Measurements from ENCODE around the gene RBM20. TPM values are rescaled to one million over a fixed set of nuclear protein-coding genes. Genes with fewer than 3 reads are reported as not detected.

The RBM20 gene
- total and polyA plus RNA-seq, 7 donors, result 0.23 to 7.8 (median 5.4) TPM; not detected in 1

DNA sequence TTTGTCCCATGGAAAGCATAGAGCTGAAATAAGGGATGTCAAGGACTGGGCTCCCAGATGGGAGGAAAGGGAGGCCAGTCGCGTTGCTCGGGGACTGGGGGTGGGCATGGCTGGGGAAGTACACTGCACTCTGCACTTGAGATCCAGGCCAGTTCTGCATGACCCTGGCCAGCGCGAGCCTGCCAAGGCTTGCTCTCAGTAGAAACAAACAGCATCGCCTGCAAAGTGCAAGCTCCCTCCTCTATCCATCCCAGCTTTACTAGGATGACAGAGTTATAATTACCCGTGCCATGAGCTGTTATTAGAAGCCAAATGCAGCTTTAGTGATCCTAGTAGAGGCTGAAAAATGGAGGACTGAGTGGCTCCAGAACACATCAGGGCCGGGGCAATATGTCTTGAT is 183.7 kb downstream of the RBM20 start:
- Histone ChIP-seq H3K9me3 (no peaks in the 10 kb centered on the region), H3K36me3 (no peaks in the 10 kb centered on the region), H3K4me1 (peaks cover 0 to 72% (median 72%) of the 10 kb centered on the region in 4 donors), H3K4me3 (no peak overlapping the region), H3K27me3 (no peaks in the 10 kb centered on the region), H3K27ac (peak overlapping the region; percentile 77 to 90 (median 85))
- intact Hi-C loops (cut with DNase I), result loop anchor here (10.0 kb wide), 1 partner anchor 183 kb away; the partner anchor contains the start of gene RBM20
- TF ChIP-seq EP300 (IDR thresholded peaks at IDR 0.05) (peak in 1 of 4 donors; percentile 20), POLR2AphosphoS5 (IDR thresholded peaks at IDR 0.05) (peak; percentile 32 to 65 (median 58)), POLR2A (IDR thresholded peaks at IDR 0.05) (no peak)
- WGBS, 2 donors, result 77 to 82% methylated on average over 8 of the region's 8 CpGs
- DNase-seq, result peak; percentile 81

DNA sequence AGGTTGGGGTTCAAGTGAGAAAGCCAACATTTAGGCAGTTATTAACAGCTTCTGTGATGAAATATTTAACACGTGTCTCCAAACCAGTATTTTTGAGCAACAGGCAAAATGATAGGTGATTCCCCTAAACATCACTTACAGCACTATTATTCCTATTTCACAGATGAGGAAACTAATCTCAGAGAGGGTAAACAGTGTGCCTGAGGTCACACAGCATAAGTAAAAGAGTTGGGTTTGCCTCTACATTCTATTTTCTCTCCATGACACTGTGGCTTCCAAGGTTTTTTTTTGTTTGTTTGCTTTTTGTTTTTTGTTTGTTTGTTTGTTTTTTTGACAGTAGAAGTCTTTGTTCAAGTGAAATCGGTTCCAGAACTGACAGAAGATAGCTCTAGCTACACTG is 184.4 kb downstream of the RBM20 start:
- intact Hi-C loops (cut with DNase I), result loop anchor here (10.0 kb wide), 1 partner anchor 184 kb away; the partner anchor contains the start of gene RBM20
- no peak for DNase-seq

DNA sequence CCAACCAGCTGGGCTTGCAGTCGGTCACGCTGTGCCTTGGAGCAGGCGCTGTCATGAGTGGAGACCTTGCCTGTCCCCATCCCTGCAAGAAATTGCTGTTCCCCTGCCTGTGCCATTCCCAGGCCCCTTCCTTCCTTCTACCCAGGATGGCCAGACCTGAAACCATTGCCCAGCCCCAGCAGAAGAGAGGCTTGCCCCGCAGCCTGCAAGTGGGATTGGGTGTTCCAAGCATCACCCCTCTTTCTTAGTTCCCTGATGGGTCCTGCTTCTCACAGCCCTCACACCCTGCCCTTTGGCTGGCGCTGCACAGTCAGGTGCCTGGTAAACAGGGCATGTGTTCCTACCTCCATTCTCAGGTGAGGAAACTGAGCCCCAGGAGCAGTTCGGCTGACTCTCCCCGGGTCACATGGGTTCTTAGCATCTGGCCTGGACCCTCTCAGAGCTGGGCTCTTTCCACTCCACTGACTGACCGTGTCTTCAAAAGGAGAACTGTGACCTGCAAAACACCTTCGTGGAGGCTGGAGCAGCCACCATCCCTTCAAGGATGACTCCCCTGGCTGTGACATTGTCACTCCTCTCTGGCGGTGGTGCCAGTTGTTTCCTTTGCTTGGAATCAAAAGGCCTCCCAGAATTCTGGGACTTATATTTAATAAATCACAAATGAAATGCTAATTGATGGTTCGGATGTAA is 185.7 kb downstream of the RBM20 start:
- H3K9me3 ChIP-seq, result no peaks in the 10 kb centered on the region
- peak; percentile 52 for DNase-seq
- no peaks in the 10 kb centered on the region for H3K27me3 ChIP-seq
- H3K27ac ChIP-seq, result peak overlapping the region; percentile 77 to 90 (median 85)
- intact Hi-C loops (cut with DNase I), result loop anchor here (10.0 kb wide), 1 partner anchor 185 kb away; the partner anchor contains the start of gene RBM20
- no peak overlapping the region for H3K4me3 ChIP-seq
- WGBS, 2 donors, result 84 to 86% methylated on average over 11 of the region's 11 CpGs
- H3K36me3 ChIP-seq, result no peaks in the 10 kb centered on the region
- H3K4me1 ChIP-seq, result peaks cover 2 to 68% (median 67%) of the 10 kb centered on the region in 4 donors
- no peak for TF ChIP-seq EP300 (IDR thresholded peaks at IDR 0.05)

More for the DNA sequence above, 184.4 kb downstream of the RBM20 start:
- no peaks in the 10 kb centered on the region for H3K36me3 ChIP-seq
- H3K4me3 ChIP-seq, result no peak overlapping the region
- H3K27ac ChIP-seq, result peak overlapping the region; percentile 77 to 90 (median 85)
- no peaks in the 10 kb centered on the region for H3K9me3 ChIP-seq
- H3K4me1 ChIP-seq, result peaks cover 0 to 68% (median 67%) of the 10 kb centered on the region in 4 donors
- TF ChIP-seq EP300 (IDR thresholded peaks at IDR 0.05), result no peak
- TF ChIP-seq, protein P1, sequence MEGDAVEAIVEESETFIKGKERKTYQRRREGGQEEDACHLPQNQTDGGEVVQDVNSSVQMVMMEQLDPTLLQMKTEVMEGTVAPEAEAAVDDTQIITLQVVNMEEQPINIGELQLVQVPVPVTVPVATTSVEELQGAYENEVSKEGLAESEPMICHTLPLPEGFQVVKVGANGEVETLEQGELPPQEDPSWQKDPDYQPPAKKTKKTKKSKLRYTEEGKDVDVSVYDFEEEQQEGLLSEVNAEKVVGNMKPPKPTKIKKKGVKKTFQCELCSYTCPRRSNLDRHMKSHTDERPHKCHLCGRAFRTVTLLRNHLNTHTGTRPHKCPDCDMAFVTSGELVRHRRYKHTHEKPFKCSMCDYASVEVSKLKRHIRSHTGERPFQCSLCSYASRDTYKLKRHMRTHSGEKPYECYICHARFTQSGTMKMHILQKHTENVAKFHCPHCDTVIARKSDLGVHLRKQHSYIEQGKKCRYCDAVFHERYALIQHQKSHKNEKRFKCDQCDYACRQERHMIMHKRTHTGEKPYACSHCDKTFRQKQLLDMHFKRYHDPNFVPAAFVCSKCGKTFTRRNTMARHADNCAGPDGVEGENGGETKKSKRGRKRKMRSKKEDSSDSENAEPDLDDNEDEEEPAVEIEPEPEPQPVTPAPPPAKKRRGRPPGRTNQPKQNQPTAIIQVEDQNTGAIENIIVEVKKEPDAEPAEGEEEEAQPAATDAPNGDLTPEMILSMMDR (IDR thresholded peaks at IDR 0.05), result no peak
- no peak for TF ChIP-seq POLR2A (IDR thresholded peaks at IDR 0.05)
- TF ChIP-seq POLR2AphosphoS5 (IDR thresholded peaks at IDR 0.05), result no peak
- H3K27me3 ChIP-seq, result no peaks in the 10 kb centered on the region
- 66 to 79% methylated on average over 2 of the region's 2 CpGs for WGBS, 2 donors

DNA sequence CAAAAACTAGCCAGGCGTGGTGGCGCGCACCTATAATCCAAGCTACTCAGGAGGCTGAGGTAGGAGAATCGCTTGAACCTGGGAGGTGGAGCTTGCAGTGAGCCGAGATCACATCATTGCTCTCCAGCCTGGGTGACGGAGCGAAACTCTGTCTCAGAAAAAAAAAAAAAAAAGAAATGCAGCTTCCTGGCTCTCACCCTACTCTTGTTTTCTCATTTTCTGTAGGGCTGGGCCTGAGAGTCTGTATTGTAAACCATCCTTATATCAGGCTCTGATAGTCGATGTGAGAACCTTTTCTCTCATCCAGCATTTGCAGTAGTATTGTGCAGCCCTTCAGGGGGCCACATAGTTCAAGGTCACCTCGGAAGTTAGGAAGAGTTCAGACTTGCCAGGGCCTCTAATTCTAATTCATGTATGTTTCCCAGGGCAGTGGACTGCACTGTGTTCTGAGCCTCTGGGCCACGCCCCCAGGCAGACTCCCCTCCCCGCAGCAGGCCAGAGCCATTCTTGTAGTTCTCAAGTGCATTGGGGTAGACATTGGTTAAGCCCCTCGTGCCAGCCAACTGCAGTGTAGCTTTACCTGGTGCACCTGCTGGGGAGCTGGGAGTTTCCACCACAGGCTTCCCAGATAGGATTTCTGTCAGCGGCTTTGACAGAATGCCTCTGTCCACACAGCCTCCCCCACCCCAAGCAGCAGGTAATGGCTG is 189.3 kb downstream of the RBM20 start:
- H3K36me3 ChIP-seq, result no peaks in the 10 kb centered on the region
- peak overlapping the region in 3 of 4 donors; percentile 77 to 95 (median 87) for H3K27ac ChIP-seq
- H3K9me3 ChIP-seq, result no peaks in the 10 kb centered on the region
- DNase-seq, result peak; percentile 50
- 87 to 92% methylated on average over 13 of the region's 13 CpGs for WGBS, 2 donors
- peaks cover 2 to 69% (median 66%) of the 10 kb centered on the region in 4 donors for H3K4me1 ChIP-seq
- intact Hi-C loops (cut with DNase I), result no loop called here
- H3K27me3 ChIP-seq, result no peaks in the 10 kb centered on the region
- TF ChIP-seq EP300 (IDR thresholded peaks at IDR 0.05), result no peak
- no peak for TF ChIP-seq POLR2AphosphoS5 (IDR thresholded peaks at IDR 0.05)
- no peak for TF ChIP-seq POLR2A (IDR thresholded peaks at IDR 0.05)
- no peak overlapping the region for H3K4me3 ChIP-seq

DNA sequence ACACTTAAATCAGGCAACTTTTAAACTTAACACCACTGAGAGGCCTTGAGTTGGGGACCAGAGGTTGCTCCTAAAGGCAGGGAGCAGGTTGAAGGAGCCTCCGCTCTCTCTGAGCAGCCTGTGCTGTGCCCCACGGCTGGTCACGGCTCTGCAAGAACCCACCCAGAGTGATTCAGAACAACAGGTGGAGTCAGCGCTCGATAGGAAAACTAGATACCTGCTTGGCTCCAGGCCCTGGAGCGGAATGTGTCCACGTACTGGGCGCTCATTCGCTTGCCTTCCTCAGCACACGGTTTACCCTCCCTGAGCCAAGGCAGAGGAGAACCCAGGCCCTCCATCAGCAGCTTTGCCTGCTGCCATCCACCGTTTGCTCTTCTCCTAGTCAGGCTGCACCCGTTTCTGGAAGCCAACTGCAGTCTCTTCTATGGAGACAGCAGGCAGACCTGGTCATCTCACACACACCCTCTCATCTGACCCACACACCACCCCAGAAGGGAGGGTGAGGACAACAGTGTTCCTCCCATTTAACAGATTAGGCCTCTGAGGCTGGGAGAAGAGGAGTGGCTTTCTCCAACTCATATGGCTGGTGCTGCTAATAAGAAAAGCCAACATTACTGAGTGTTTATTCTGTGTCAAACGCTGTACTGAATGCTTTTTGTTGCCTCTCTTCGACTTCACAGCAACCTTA is 189.9 kb downstream of the RBM20 start:
- H3K4me3 ChIP-seq, result no peak overlapping the region
- H3K9me3 ChIP-seq, result no peaks in the 10 kb centered on the region
- peaks cover 2 to 69% (median 65%) of the 10 kb centered on the region in 4 donors for H3K4me1 ChIP-seq
- TF ChIP-seq EP300 (IDR thresholded peaks at IDR 0.05), result no peak
- no peak for TF ChIP-seq POLR2A (IDR thresholded peaks at IDR 0.05)
- TF ChIP-seq, protein P1 (IDR thresholded peaks at IDR 0.05), result no peak
- TF ChIP-seq POLR2AphosphoS5 (IDR thresholded peaks at IDR 0.05), result no peak
- intact Hi-C loops (cut with DNase I), result no loop called here
- H3K27ac ChIP-seq, result peak overlapping the region; percentile 67 to 95 (median 82)
- WGBS, 2 donors, result 89% methylated on average over 14 of the region's 14 CpGs
- DNase-seq, result peak; percentile 37
- no peaks in the 10 kb centered on the region for H3K36me3 ChIP-seq
- H3K27me3 ChIP-seq, result no peaks in the 10 kb centered on the region

All from sigmoid colon (tissue), 7 donors.